Panc1 (cell line): Measurements from ENCODE around the gene BMP7. TPM values are rescaled to one million over a fixed set of nuclear protein-coding genes. Genes with fewer than 3 reads are reported as not detected.
"Not testable (repeated sequence)": the region's sequence is repeated elsewhere in the genome, so short reads cannot be mapped to it uniquely, and the experiment has no call there.

Experiments
- ATAC-seq: fragments of 200-7000 bp; cut with Tn5 transposase; 2 replicates; pipeline ENCODE4 v1.9.1; 2020; ENCODE audit warnings: mild to moderate bottlenecking, moderate library complexity
- BruUV-seq: library from RNA; stranded (reverse); fragments of 400-500 nt; replicated peaks from 2 replicates; lab custom pipeline; 2021; lab: Mats Ljungman, UMichigan
- CTCF ChIA-PET: fragments of 300-600 bp; sonication (Branson Sonifier 250); formaldehyde crosslinking; loops from one replicate; lab custom pipeline; 2022; ENCODE audit warnings: antibody characterized with exemption; lab: Charles Lee
- POLR2A ChIA-PET: fragments of 300-600 bp; sonication (Branson Sonifier 250); formaldehyde crosslinking; loops from one replicate; lab custom pipeline; 2022; ENCODE audit warnings: antibody characterized with exemption; lab: Charles Lee
- DNase-seq: peaks from one replicate; pipeline ENCODE4 v3.0.0-alpha.2; 2010; ENCODE audit warnings: low read depth, low spot score
- H3K27ac ChIP-seq: 2 replicates; pipeline ENCODE4 v1.5.1; 2011; ENCODE audit warnings: mild to moderate bottlenecking, low read length, inconsistent platforms
- H3K27me3 ChIP-seq: fragments of 200-500 bp; sonication (Bioruptor generic); 2 replicates; pipeline ENCODE4 v1.6.0; 2014; ENCODE audit warnings: low read length, inconsistent platforms; ENCODE audit not compliant: control insufficient read depth, insufficient read depth
- H3K36me3 ChIP-seq: fragments of 200-500 bp; sonication (Bioruptor generic); 2 replicates; pipeline ENCODE4 v1.5.1; 2014; ENCODE audit warnings: inconsistent platforms, mild to moderate bottlenecking, low read length, moderate library complexity; ENCODE audit not compliant: control insufficient read depth, insufficient read depth
- H3K4me1 ChIP-seq: 2 replicates; pipeline ENCODE4 v1.5.1; 2011; ENCODE audit warnings: inconsistent platforms, mild to moderate bottlenecking, low read length, moderate library complexity; ENCODE audit not compliant: control insufficient read depth, insufficient read depth
- H3K4me3 ChIP-seq, 2 experiments: 2 replicates each; pipeline ENCODE4 v1.5.1; 2011 to 2012; ENCODE audit warnings: low read depth in 2 of 2, low read length in 2 of 2, mild to moderate bottlenecking in 2 of 2, inconsistent platforms in 1 of 2, moderate library complexity in 1 of 2
- H3K9me3 ChIP-seq: fragments of 200-500 bp; sonication (Bioruptor generic); 2 replicates; pipeline ENCODE4 v1.5.1; 2014; ENCODE audit warnings: low read depth, mild to moderate bottlenecking, inconsistent platforms, low read length, moderate library complexity; ENCODE audit not compliant: control insufficient read depth, insufficient read depth
- POLR2AphosphoS5 ChIP-seq: IDR thresholded peaks from 2 replicates; pipeline ENCODE4 v1.6.1; 2012; ENCODE audit warnings: mild to moderate bottlenecking, low read depth, low read length, moderate library complexity
- SIN3A ChIP-seq: IDR thresholded peaks from 2 replicates; pipeline ENCODE4 v1.6.1; 2012; ENCODE audit warnings: low read depth, mild to moderate bottlenecking, low read length, moderate library complexity, borderline replicate concordance; ENCODE audit not compliant: insufficient read depth
- TCF7L2 ChIP-seq: IDR thresholded peaks from 2 replicates; pipeline ENCODE4 v1.6.1; 2011; ENCODE audit warnings: mild to moderate bottlenecking, low read depth, low read length, inconsistent platforms
- in situ Hi-C: cut with HindIII; loops from 2 replicates; pipeline ENCODE4 v1.10.0; 2016; ENCODE audit warnings: low sequenced_read_pairs, low pct_unique_long_range_greater_than_20kb
- intact Hi-C: fragments of 100-400 bp; cut with micrococcal nuclease; formaldehyde crosslinking; loops from one replicate; pipeline ENCODE4 v1.10.0; 2022; ENCODE audit not compliant: unreplicated experiment
- total RNA-seq: library from RNA; stranded (reverse); gene quantifications from one replicate; pipeline ENCODE4 v1.2.1, GENCODE V29; 2021; ENCODE audit not compliant: unreplicated experiment
- TF ChIP-seq, protein P1 (sequence below), 2 experiments: IDR thresholded peaks; 2 replicates each; pipeline ENCODE4 v1.6.1; 2011 to 2012; ENCODE audit warnings: low read depth in 2 of 2, control low read depth in 1 of 2, low read length in 1 of 2, mild to moderate bottlenecking in 1 of 2, moderate library complexity in 1 of 2; ENCODE audit not compliant: insufficient read depth in 1 of 2
- TF ChIP-seq, protein P2 (sequence below): fragments of 450-650 bp; IDR thresholded peaks from 2 replicates; pipeline ENCODE4 v1.5.1; 2017; ENCODE audit warnings: mild to moderate bottlenecking

BMP7 gene
- total RNA-seq, 1 experiment from 2014 or later = 11.5 TPM

DNA sequence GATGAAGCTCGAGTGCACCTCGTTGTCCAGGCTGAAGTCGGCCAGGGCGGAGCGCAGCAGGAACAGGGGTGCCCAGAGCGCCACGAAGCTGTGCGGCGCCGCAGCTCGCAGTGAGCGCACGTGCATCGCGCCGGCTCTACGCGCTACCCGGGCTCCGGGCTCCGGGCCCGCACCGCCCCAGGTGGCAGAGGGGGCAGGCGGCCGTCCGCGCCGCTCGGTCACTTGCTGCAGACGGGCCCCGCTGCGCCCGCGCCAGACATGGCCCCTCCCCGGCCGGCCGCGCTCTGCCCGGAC, 497 bp downstream of the BMP7 start:
- ChIA-PET POLR2A (no interaction called here), CTCF (no interaction called here)
- ATAC-seq = peak; percentile 73
- intact Hi-C loops (no loop called here), in situ Hi-C loops (no loop called here)
- H3K9me3 ChIP-seq = no peaks in the 10 kb centered on the region
- TF ChIP-seq POLR2AphosphoS5 (no peak), SIN3A (no peak), TCF7L2 (no peak)
- TF ChIP-seq, protein P1, sequence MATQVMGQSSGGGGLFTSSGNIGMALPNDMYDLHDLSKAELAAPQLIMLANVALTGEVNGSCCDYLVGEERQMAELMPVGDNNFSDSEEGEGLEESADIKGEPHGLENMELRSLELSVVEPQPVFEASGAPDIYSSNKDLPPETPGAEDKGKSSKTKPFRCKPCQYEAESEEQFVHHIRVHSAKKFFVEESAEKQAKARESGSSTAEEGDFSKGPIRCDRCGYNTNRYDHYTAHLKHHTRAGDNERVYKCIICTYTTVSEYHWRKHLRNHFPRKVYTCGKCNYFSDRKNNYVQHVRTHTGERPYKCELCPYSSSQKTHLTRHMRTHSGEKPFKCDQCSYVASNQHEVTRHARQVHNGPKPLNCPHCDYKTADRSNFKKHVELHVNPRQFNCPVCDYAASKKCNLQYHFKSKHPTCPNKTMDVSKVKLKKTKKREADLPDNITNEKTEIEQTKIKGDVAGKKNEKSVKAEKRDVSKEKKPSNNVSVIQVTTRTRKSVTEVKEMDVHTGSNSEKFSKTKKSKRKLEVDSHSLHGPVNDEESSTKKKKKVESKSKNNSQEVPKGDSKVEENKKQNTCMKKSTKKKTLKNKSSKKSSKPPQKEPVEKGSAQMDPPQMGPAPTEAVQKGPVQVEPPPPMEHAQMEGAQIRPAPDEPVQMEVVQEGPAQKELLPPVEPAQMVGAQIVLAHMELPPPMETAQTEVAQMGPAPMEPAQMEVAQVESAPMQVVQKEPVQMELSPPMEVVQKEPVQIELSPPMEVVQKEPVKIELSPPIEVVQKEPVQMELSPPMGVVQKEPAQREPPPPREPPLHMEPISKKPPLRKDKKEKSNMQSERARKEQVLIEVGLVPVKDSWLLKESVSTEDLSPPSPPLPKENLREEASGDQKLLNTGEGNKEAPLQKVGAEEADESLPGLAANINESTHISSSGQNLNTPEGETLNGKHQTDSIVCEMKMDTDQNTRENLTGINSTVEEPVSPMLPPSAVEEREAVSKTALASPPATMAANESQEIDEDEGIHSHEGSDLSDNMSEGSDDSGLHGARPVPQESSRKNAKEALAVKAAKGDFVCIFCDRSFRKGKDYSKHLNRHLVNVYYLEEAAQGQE (IDR thresholded peaks at IDR 0.05; ENCODE audit: insufficient read depth in 1 of 2, low read depth in 2 of 2, low read length in 1 of 2) = no peak
- TF ChIP-seq, protein P2, sequence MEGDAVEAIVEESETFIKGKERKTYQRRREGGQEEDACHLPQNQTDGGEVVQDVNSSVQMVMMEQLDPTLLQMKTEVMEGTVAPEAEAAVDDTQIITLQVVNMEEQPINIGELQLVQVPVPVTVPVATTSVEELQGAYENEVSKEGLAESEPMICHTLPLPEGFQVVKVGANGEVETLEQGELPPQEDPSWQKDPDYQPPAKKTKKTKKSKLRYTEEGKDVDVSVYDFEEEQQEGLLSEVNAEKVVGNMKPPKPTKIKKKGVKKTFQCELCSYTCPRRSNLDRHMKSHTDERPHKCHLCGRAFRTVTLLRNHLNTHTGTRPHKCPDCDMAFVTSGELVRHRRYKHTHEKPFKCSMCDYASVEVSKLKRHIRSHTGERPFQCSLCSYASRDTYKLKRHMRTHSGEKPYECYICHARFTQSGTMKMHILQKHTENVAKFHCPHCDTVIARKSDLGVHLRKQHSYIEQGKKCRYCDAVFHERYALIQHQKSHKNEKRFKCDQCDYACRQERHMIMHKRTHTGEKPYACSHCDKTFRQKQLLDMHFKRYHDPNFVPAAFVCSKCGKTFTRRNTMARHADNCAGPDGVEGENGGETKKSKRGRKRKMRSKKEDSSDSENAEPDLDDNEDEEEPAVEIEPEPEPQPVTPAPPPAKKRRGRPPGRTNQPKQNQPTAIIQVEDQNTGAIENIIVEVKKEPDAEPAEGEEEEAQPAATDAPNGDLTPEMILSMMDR = no peak
- peak overlapping the region; percentile 40 to 50 for H3K4me3 ChIP-seq
- DNase-seq = no peak
- peaks cover 6% of the 10 kb centered on the region; the same call in 1 of the 2 replicates for H3K27me3 ChIP-seq
- no peaks in the 10 kb centered on the region for H3K36me3 ChIP-seq
- no peak overlapping the region for H3K27ac ChIP-seq
- no TSS peak for BruUV-seq
- H3K4me1 ChIP-seq = peaks cover 8% of the 10 kb centered on the region

DNA sequence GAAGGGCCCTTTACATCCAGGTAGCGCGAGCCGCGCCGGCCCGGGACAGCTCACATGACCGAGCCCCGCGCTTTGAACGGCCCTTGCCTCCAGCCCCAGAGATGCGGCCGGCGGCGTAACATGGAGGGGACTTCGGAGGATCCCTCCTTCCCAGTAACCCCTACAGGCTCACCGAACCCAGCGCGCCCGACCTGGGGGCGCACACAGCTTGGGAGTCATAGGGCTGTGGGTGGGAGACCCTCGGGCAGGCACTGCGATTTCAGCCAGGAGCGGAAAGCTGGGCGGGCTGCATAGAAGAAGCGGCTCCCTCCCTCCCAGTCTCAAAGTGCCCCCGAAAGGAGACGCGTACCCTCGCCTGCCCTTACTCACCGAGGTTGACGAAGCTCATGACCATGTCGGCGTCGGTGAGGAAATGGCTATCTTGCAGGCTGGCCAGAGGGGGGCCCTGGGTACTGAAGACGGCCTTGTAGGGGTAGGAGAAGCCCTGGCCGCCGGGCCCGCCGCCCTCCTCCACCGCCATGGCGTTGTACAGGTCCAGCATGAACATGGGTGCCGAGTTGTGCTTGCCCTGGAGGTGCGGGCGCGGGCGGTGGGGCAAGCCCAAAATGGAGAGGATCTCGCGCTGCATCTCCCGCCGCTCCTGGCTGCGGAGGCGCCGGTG, 975 bp downstream of the BMP7 start:
- no peak overlapping the region for H3K27ac ChIP-seq
- DNase-seq = no peak
- peaks cover 6% of the 10 kb centered on the region; the same call in 1 of the 2 replicates for H3K27me3 ChIP-seq
- ChIA-PET POLR2A (no interaction called here), CTCF (no interaction called here)
- H3K4me3 ChIP-seq = peak overlapping the region; percentile 40 to 50
- in situ Hi-C loops = no loop called here
- intact Hi-C loops = no loop called here
- no peaks in the 10 kb centered on the region for H3K9me3 ChIP-seq
- H3K4me1 ChIP-seq = peaks cover 8% of the 10 kb centered on the region
- no peaks in the 10 kb centered on the region for H3K36me3 ChIP-seq
- TF ChIP-seq POLR2AphosphoS5 (no peak), SIN3A (no peak), TCF7L2 (no peak)
- TF ChIP-seq, protein P1 (IDR thresholded peaks at IDR 0.05; ENCODE audit: insufficient read depth in 1 of 2, low read depth in 2 of 2, low read length in 1 of 2) = no peak
- TF ChIP-seq, protein P2 = no peak
- no TSS peak for BruUV-seq
- peak; percentile 33 for ATAC-seq

DNA sequence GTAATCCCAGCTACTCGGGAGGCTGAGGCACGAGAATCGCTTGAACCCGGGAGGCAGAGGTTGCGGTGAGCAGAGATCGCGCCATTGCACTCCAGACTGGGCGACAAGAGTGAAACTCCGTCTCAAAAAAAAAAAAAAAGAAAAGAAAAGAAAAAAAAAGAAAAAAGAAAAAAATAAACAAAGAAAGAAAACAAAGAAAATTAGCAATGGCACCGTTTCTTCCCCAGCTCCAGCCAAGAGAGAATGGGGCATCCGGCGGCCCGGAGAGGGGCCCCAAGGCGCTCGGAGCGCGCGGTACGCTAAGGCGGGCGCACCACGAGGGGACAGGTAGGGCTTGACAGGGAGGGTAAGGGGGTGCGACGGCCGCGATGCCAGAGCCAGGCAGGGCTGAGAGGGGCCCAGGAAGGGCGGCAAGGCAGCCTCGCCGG, 1.5 kb downstream of the BMP7 start:
- H3K27ac ChIP-seq, H3K9me3 ChIP-seq, ATAC-seq, H3K36me3 ChIP-seq, H3K4me1 ChIP-seq, in situ Hi-C loops, BruUV-seq, intact Hi-C loops, DNase-seq, H3K27me3 ChIP-seq, POLR2A ChIA-PET: not testable (repeated sequence)
- CTCF ChIA-PET = interaction anchor here (0.6 kb wide), 1 partner anchor 164 kb away, joined by 5 read pairs; no protein-coding TSS in a partner anchor
- peak overlapping the region; percentile 40 to 50 for H3K4me3 ChIP-seq
